Heart left ventricle (tissue), 16 donors: ENCODE data around the gene OLFML2A. TPM values are rescaled to one million over a fixed set of nuclear protein-coding genes. Genes with fewer than 3 reads are reported as not detected.

Experiments
- ATAC-seq, 4 donors: fragments of 200-7000 bp; cut with Tn5 transposase; one replicate each; pipeline ENCODE4 v1.9.1; 2020 to 2022; ENCODE audit warnings: moderate library complexity in 4 of 4, mild to moderate bottlenecking in 3 of 4, moderate number of reproducible peaks in 1 of 4
- DNase-seq, 5 donors: peaks; one replicate each; pipeline ENCODE4 v3.0.0-alpha.2; 2020
- H3K27ac ChIP-seq, 12 donors: fragments of 200-600 bp; sonication (generic) in 4 of 12; one replicate each; pipeline versions ENCODE4 v1.5.0 to v1.8.0; 2016 to 2022; ENCODE audit warnings: mild to moderate bottlenecking in 2 of 12
- H3K27me3 ChIP-seq, 9 donors: fragments of 200-600 bp; sonication (generic) in 2 of 9; one replicate each; pipeline versions ENCODE4 v1.5.1 to v1.8.0; 2016 to 2022; ENCODE audit warnings: mild to moderate bottlenecking in 3 of 9
- H3K36me3 ChIP-seq, 9 donors: fragments of 200-600 bp; sonication (generic) in 2 of 9; one replicate each; pipeline versions ENCODE4 v1.5.0 to v1.8.0; 2018 to 2022; ENCODE audit warnings: mild to moderate bottlenecking in 2 of 9
- H3K4me1 ChIP-seq, 12 donors: fragments of 200-600 bp; sonication (generic) in 4 of 12; one replicate each; pipeline versions ENCODE4 v1.5.0 to v1.8.0; 2016 to 2022; ENCODE audit warnings: mild to moderate bottlenecking in 3 of 12
- H3K4me3 ChIP-seq, 12 donors: fragments of 200-600 bp; sonication (generic) in 4 of 12; one replicate each; pipeline versions ENCODE4 v1.5.0 to v1.8.0; 2017 to 2022; ENCODE audit warnings: mild to moderate bottlenecking in 9 of 12, moderate library complexity in 4 of 12
- H3K9me3 ChIP-seq, 12 donors: fragments of 200-600 bp; sonication (generic) in 4 of 12; one replicate each; pipeline versions ENCODE4 v1.5.0 to v1.8.0; 2016 to 2022; ENCODE audit warnings: mild to moderate bottlenecking in 1 of 12
- CTCF ChIP-seq, 12 donors: fragments of 200-600 bp; sonication (generic) in 4 of 12; IDR thresholded peaks; one replicate each; pipeline versions ENCODE4 v1.5.0 to v1.8.0; 2018 to 2022; ENCODE audit warnings: antibody characterized with exemption in 12 of 12, mild to moderate bottlenecking in 5 of 12
- POLR2A ChIP-seq, 2 donors: fragments of 450-650 bp; IDR thresholded peaks; one replicate each; pipeline ENCODE4 v1.6.1; 2017; ENCODE audit warnings: antibody characterized with exemption in 2 of 2, mild to moderate bottlenecking in 2 of 2, moderate library complexity in 2 of 2
- WGBS, 4 donors: extraction: QIAGEN DNeasy Blood & Tissue Kit in 2 of 4; methylation state at CpG; one replicate each; pipeline versions ENCODE4 v1.1.5 to v1.1.7; 2013 to 2018; 5-methylcytosine and 5-hydroxymethylcytosine counted together
- intact Hi-C, 10 donors: fragments of 100-400 bp; cut with DNase I; formaldehyde crosslinking; loops; one replicate each; pipeline versions ENCODE4 v1.11.1 to v1.14.2; 2022
- polyA plus RNA-seq, 2 donors: library from polyadenylated mRNA; stranded (reverse); fragments of 200-250 nt; gene quantifications; one replicate each; pipeline ENCODE4 v1.2.3, GENCODE V29; 2013
- total RNA-seq, 9 donors: library from RNA; depleted of rRNA in 2 of 9; stranded (reverse); fragments of >200 nt in 2 of 9; fragmentation: NEBNext Ultra II Directional in 3 of 9; extraction: Animal tissue kit (Norgen Biotek cat#: 25700) in 3 of 9; gene quantifications; one replicate each; pipeline versions ENCODE4 v1.1.0 to v1.2.4, GENCODE V29; 2016 to 2023
- donor health status: ischemic (EF 13 %, LVEDD 7.1; RV severe dilation, severe dysfunction).
- donor health status: healthy with polysubstance abuse.
- donor health status: DM: no; HTN: yes; CAD: no.
- donor health status: DM: no; HTN: no; CAD: no.
- donor health status: ischemic (EF 25% LVEDD 6.9; RV normal size, moderate dysfunction).
- donor health status: ischemic (EF 25% LVEDD 5.7; RV mildly dilated, moderate dysfunction).
- donor health status: healthy.
- donor health status: DM: yes; HTN: yes; CAD: no.
- donor health status: ischemic (EF 35%, LVEDD 5.7; RV mildly dilated, moderate dysfunction).
- donor health status: nonischemic (EF 11% LVEDD 7.7; RV severe dilation, severe dysfunction).
- donor health status: DM: yes; HTN: yes; CAD: no.
- donor health status: PGD.
- donor health status: ischemic (EF 29% LVEDD 5.4; RV normal size, mild dysfunction).
- donor health status: nonischemic (EF 23%, LVEDD 6.1; RV moderate dilation, normal function).

OLFML2A gene
- total and polyA plus RNA-seq, 11 donors: 8.5 to 71.1 (median 34.1) TPM

GRCh38 chr9:124861342-124862229, 84.7 kb downstream of the OLFML2A start, which contains the start of the genes ARPC5L and RPL35:
Gene ARPC5L (plus strand): TSS chr9:124862130. CDS start chr9:124869291, 7,161 bp downstream.
Gene RPL35 (minus strand): TSS chr9:124861957. CDS start chr9:124861912, 45 bp downstream.
- Histone ChIP-seq H3K4me3 (peak within 1 kb of the TSS; percentile 71 to 98 (median 84)), H3K36me3 (peaks cover 0 to 45% (median 41%) of the 10 kb centered on the region in 9 donors), H3K27me3 (no peaks in the 10 kb centered on the region), H3K4me1 (peaks cover 0 to 42% (median 32%) of the 10 kb centered on the region in 12 donors), H3K9me3 (no peaks in the 10 kb centered on the region), H3K27ac (peak within 1 kb of the TSS; percentile 81 to 95 (median 92))
- ATAC-seq (peak; percentile 95 to 97 (median 96)), DNase-seq (peak; percentile 96 to 98 (median 96))
- TF ChIP-seq POLR2A (IDR thresholded peaks at IDR 0.05) (peak in 1 of 2 donors; percentile 93), CTCF (IDR thresholded peaks at IDR 0.05) (peak in 7 of 12 donors; percentile 10 to 45 (median 23))
- intact Hi-C loops: loop anchor here in 5 of 10 donors (2.0 to 10.0 kb wide), 6 partner anchors 91 to 447 kb away; partner anchors contain the start of genes SCAI (in 2 of the 5), NR6A1 (in 1 of the 5) and PSMB7 (in 1 of the 5)
- 0 to 1% (median 1%) methylated on average over 37 to 92 of the region's 92 CpGs for WGBS, 4 donors

- Histone ChIP-seq H3K4me3 (peak overlapping the region in 1 of 12 donors; percentile 14), H3K27ac (peak overlapping the region; percentile 48 to 95 (median 92)), H3K9me3 (no peaks in the 10 kb centered on the region), H3K27me3 (no peaks in the 10 kb centered on the region), H3K4me1 (peaks cover 0 to 51% (median 39%) of the 10 kb centered on the region in 12 donors), H3K36me3 (peaks cover 0 to 26% (median 23%) of the 10 kb centered on the region in 9 donors)
- intact Hi-C loops: loop anchor here in 4 of 10 donors (5.0 to 10.0 kb wide), 5 partner anchors 279 to 449 kb away; partner anchors contain the start of genes SCAI (in 2 of the 4) and PSMB7 (in 1 of the 4)
- TF ChIP-seq POLR2A (IDR thresholded peaks at IDR 0.05) (no peak), CTCF (IDR thresholded peaks at IDR 0.05) (no peak)
- 41 to 50% (median 43%) methylated on average over 7 of the region's 7 CpGs for WGBS, 4 donors
- ATAC-seq (peak; percentile 23 to 47 (median 35)), DNase-seq (no peak)
Measured at GRCh38 chr9:124863371-124863871, 86.5 kb downstream of the OLFML2A start.

Other genes starting within 250 kb of the OLFML2A start
- 1 to 10 TPM; 1.1 to 5.7 (median 1.6) TPM for gene NR6A1, start 5.8 kb upstream of the OLFML2A start, total RNA-seq
- under 1 TPM; 0.65 to 0.84 TPM for gene NR6A1, start 5.8 kb upstream of the OLFML2A start, polyA plus RNA-seq
- gene WDR38, start 76.3 kb downstream of the OLFML2A start, total RNA-seq: not detected
- under 1 TPM; 0.07 to 0.15 TPM for gene WDR38, start 76.3 kb downstream of the OLFML2A start, polyA plus RNA-seq
- gene RPL35, start 84.8 kb downstream of the OLFML2A start, total RNA-seq: 1,000 to 10,000 TPM in 3 of 9 donors, 100 to 1,000 TPM in 6; 600 to 1,072 (median 736) TPM
- 1,000 to 10,000 TPM; 2,555 to 3,054 TPM for gene RPL35, start 84.8 kb downstream of the OLFML2A start, polyA plus RNA-seq
- gene ARPC5L, start 85.0 kb downstream of the OLFML2A start, total RNA-seq: 10 to 100 TPM; 27.0 to 56.7 (median 38.3) TPM
- 100 to 1,000 TPM in 1 of 2 donors, 10 to 100 TPM in 1; 39.7 to 102 TPM for gene ARPC5L, start 85.0 kb downstream of the OLFML2A start, polyA plus RNA-seq
- gene GOLGA1, start 163.9 kb downstream of the OLFML2A start, total RNA-seq: 10 to 100 TPM; 13.9 to 22.9 (median 19.4) TPM
- gene GOLGA1, start 163.9 kb downstream of the OLFML2A start, polyA plus RNA-seq: 10 to 100 TPM in 1 of 2 donors, 1 to 10 TPM in 1; 5.8 to 11.1 TPM